ENCODE measurements around the gene GINS1.
"Not testable (repeated sequence)": the region's sequence is repeated elsewhere in the genome, so short reads cannot be mapped to it uniquely, and the experiment has no call there.

The GINS1 gene

DNA sequence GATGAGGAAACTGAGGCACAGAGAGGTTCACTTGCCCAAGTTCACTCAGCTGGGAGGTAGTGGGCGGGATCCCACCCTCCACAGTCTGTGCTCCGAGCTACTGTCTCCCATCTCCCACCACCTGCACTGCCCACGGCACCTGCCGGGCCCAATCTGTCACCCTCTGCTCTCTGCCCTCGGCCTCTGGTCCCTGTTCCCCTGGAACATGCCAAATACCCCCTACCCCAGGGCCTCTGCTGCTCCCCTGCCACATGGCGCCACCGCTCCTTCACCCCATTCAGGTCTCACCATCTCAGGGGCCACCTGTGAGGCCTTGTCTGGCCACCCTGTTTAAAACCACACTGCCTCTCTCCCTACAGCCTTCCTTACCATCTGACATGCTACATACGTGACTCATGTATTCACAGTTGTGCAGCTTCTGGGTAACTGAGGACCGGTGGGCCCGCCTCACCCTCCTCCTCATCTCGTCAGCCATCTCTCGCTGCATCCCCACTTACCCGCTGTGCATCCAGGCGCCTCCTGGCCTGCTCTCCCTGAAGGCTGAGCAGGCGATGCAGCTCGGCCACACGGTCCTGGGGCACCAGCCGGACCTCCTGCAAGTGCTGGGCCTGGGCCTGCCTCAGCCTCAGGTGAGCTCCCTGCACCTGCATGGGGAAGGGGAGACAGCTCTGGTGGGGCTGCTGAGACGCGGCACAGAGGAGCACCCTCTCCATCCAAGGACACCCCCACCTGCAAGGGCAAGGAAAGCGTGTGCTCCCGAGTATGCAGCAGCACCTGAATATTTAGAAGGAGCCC, 50.6 kb downstream of the GINS1 start:
- no peak for DNase-seq

DNA sequence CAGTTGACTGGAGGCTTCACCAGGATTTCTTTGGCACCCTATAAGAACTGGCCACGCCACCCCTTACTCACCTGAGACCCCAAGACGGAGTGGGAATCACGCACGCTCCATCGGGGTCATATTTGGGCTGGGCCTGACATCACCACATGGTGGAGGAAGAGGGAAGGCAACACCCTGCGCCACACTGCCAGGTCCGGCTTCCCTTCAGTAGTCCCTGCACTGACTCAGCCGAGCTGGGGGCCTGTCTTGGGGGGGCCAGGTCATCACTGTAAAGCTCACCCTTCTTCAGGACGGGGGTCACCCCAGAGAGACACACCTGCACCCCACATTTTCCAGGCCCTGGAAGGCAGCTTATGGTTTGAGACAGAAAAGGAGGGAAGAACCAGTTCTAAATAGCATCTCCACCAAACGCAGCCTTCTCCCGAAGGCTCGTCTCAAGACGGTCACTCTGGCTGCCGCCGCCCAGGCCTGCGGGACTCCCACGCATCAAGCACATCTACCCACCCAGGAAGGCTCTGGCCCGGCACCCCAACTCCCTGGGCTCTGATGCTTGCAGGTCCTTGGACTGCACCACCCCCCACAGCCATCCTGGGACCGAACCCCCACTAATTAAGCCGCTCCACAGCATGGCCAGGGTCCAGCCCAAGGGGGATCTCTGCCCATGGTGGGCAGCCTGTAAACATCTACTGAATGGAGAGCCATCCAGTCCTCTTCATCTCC, 51.8 kb downstream of the GINS1 start:
- no peak for DNase-seq

GRCh38 chr20:25459916-25460535, 52.6 kb downstream of the GINS1 start:
- no peak for DNase-seq

- no peak for DNase-seq
These were observed 53.2 kb downstream of the GINS1 start for GRCh38 chr20:25460566-25461280.

- no peak for DNase-seq
These were observed 53.8 kb downstream of the GINS1 start for GRCh38 chr20:25461281-25461650.

GRCh38 chr20:25461786-25462545, 54.5 kb downstream of the GINS1 start:
- no peak for DNase-seq

- DNase-seq = no peak
These were observed 57.2 kb downstream of the GINS1 start for GRCh38 chr20:25464501-25465242.

GRCh38 chr20:25465243-25466135, 58.0 kb downstream of the GINS1 start:
- DNase-seq = no peak

GRCh38 chr20:25466846-25467245, 59.4 kb downstream of the GINS1 start:
- no peak for DNase-seq

- DNase-seq = no peak
These were observed 60.0 kb downstream of the GINS1 start for GRCh38 chr20:25467441-25467840.

- no peak for DNase-seq
These were observed 60.9 kb downstream of the GINS1 start for GRCh38 chr20:25468126-25469075.

- DNase-seq = no peak
These were observed 62.1 kb downstream of the GINS1 start for GRCh38 chr20:25469558-25469957.

GRCh38 chr20:25470045-25470444, 62.6 kb downstream of the GINS1 start:
- DNase-seq = peak in 1 of 2 experiments; percentile 5

- DNase-seq = no peak
These were observed 63.5 kb downstream of the GINS1 start for GRCh38 chr20:25471020-25471419.

GRCh38 chr20:25473297-25473696, 65.8 kb downstream of the GINS1 start:
- DNase-seq = not testable (repeated sequence)

DNA sequence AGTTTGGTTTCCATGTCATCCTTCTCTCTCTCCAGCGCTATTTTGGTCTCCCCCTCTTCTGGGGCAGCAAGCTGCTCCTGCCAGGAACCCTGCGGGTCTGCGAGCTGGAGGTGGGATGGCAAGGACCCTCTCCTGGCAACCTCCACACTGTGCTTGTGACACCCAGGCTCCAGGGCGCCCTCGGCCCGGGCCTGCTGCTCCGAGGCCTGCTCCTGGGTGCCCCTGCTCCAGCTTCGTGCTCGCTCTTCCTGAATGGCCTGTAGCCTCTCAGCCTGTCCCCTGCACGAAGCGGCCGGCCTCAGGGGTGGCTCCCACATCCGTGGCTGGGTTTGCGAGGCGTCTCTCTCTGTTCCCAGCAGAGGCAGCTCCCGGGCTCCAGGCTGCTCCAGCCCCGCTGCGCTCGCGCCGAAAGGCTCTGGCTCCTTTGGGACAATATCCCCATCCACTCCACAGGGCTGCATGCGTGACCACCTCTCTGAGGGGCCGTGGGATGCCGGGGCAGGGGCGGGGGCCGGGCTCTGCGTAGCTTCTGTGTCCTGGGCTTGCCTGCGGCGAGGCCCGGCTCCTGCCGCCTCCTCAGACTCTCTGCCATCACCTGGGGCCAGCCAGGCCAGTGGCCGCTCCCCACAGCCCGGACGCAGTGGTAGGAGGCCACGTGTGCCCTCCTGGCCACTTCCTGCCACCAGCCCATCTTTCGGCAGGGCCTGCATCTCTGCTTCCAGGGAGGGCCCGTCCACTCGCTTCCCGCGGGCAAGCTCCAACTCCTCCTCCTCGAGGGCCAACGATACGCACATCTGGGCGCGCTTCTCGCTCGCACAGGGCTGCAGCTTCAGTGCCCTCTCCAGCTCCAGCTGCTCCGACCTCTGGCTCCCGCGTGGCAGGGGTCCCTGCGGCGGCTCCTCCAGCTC, 68.9 kb downstream of the GINS1 start:
- no peak for DNase-seq

GRCh38 chr20:25477014-25477882, 69.8 kb downstream of the GINS1 start:
- no peak for DNase-seq
